H1 (cell line): Measurements from ENCODE around the gene CSHL1. TPM values are rescaled to one million over a fixed set of nuclear protein-coding genes. Genes with fewer than 3 reads are reported as not detected.

ENCODE experiments used
- CTCF ChIA-PET: fragments of 300-600 bp; sonication (Branson Sonifier 250); formaldehyde crosslinking; loops from one replicate; lab custom pipeline; 2021; ENCODE audit not compliant: partially characterized antibody; lab: Charles Lee
- POLR2A ChIA-PET: fragments of 300-600 bp; sonication (Branson Sonifier 250); formaldehyde crosslinking; loops from one replicate; lab custom pipeline; 2021; ENCODE audit warnings: inconsistent platforms; ENCODE audit not compliant: partially characterized antibody; lab: Charles Lee
- DNase-seq, 2 experiments: peaks; one replicate each; pipeline versions ENCODE4 v3.0.0 to v3.0.0-alpha.2; 2010 to 2022; ENCODE audit warnings: low spot score in 2 of 2, low read depth in 1 of 2, mixed read lengths in 1 of 2
- FAIRE-seq: peaks from 2 replicates; lab custom pipeline; 2011; peaks lifted over from hg19 to GRCh38; lab: Jason Lieb, UNC
- H2AFZ ChIP-seq: 2 replicates; pipeline ENCODE4 v1.8.1; 2012; ENCODE audit warnings: low read length, inconsistent platforms
- H2AK5ac ChIP-seq: 2 replicates; pipeline ENCODE4 v1.6.1; 2013; ENCODE audit warnings: low read depth, low read length
- H2BK120ac ChIP-seq: replicated peaks from 2 replicates; pipeline ENCODE3; 2013; ENCODE audit warnings: low read depth, low read length, inconsistent platforms
- H2BK12ac ChIP-seq: 2 replicates; pipeline ENCODE4 v1.6.1; 2013; ENCODE audit warnings: low read depth, low read length
- H2BK15ac ChIP-seq: 2 replicates; pipeline ENCODE4 v1.6.1; 2013; ENCODE audit warnings: low read length
- H2BK20ac ChIP-seq: 2 replicates; pipeline ENCODE4 v1.6.1; 2013; ENCODE audit warnings: low read length
- H2BK5ac ChIP-seq: 2 replicates; pipeline ENCODE4 v1.6.1; 2013; ENCODE audit warnings: low read depth, low read length
- H3K14ac ChIP-seq: 2 replicates; pipeline ENCODE4 v1.6.1; 2013; ENCODE audit warnings: inconsistent platforms; ENCODE audit not compliant: insufficient read length
- H3K18ac ChIP-seq: 2 replicates; pipeline ENCODE4 v1.6.1; 2013; ENCODE audit warnings: low read length; ENCODE audit errors: extremely low read depth
- H3K23ac ChIP-seq: 2 replicates; pipeline ENCODE4 v1.6.1; 2013; ENCODE audit warnings: inconsistent platforms; ENCODE audit not compliant: insufficient read length
- H3K23me2 ChIP-seq: 2 replicates; pipeline ENCODE4 v1.6.1; 2013; ENCODE audit warnings: low read depth, low read length
- H3K27ac ChIP-seq: 2 replicates; pipeline ENCODE4 v1.6.1; 2011; ENCODE audit warnings: low read depth, low read length, inconsistent platforms
- H3K27me3 ChIP-seq, 4 experiments: replicated peaks in 1 of 4; 1 replicate in 1 of 4; 2 replicates in 3 of 4; pipeline versions ENCODE4 v1.6.1 to v1.8.1; 2011 to 2013; ENCODE audit warnings: low read length in 3 of 4, mild to moderate bottlenecking in 3 of 4, inconsistent platforms in 2 of 4, mixed read lengths in 2 of 4, moderate library complexity in 1 of 4; ENCODE audit not compliant: control insufficient read depth in 3 of 4, insufficient read depth in 3 of 4; ENCODE audit errors: extremely low read depth in 1 of 4
- H3K36me3 ChIP-seq, 4 experiments: 2 replicates each; pipeline versions ENCODE4 v1.6.1 to v1.8.1; 2011 to 2013; ENCODE audit warnings: mild to moderate bottlenecking in 4 of 4, low read length in 3 of 4, moderate library complexity in 2 of 4, control low read depth in 1 of 4, inconsistent platforms in 1 of 4; ENCODE audit not compliant: insufficient read depth in 4 of 4, control insufficient read depth in 2 of 4
- H3K4ac ChIP-seq: replicated peaks from 2 replicates; pipeline ENCODE3; 2013; ENCODE audit warnings: low read length, low read depth, mixed read lengths, inconsistent platforms; ENCODE audit not compliant: insufficient read length
- H3K4me1 ChIP-seq, 4 experiments: replicated peaks in 1 of 4; 1 replicate in 1 of 4; 2 replicates in 3 of 4; pipeline versions ENCODE4 v1.6.1 to v1.8.1; 2011 to 2013; ENCODE audit warnings: low read length in 3 of 4, inconsistent platforms in 2 of 4, mixed read lengths in 1 of 4; ENCODE audit not compliant: insufficient read depth in 4 of 4, control insufficient read depth in 3 of 4
- H3K4me2 ChIP-seq, 2 experiments: 2 replicates each; pipeline versions ENCODE4 v1.6.1 to v1.8.1; 2011 to 2013; ENCODE audit warnings: low read depth in 2 of 2, low read length in 2 of 2, control low read depth in 1 of 2, inconsistent platforms in 1 of 2, mild to moderate bottlenecking in 1 of 2; ENCODE audit not compliant: insufficient read depth in 1 of 2
- H3K4me3 ChIP-seq, 4 experiments: fragments of 200-600, 300-600 bp in 1 of 4; sonication (generic), shearing (Covaris generic), sonication (Bioruptor Twin) in 1 of 4; 2 replicates each; pipeline versions ENCODE4 v1.5.1 to v1.8.1; 2011 to 2016; ENCODE audit warnings: low read length in 4 of 4, low read depth in 3 of 4, control low read depth in 2 of 4, inconsistent platforms in 2 of 4, mild to moderate bottlenecking in 2 of 4, mixed read lengths in 1 of 4, moderate library complexity in 1 of 4; ENCODE audit not compliant: insufficient read depth in 2 of 4; ENCODE audit errors: extremely low read depth in 1 of 4
- H3K56ac ChIP-seq: replicated peaks from 2 replicates; pipeline ENCODE3; 2013; ENCODE audit warnings: low read depth, mild to moderate bottlenecking, mixed read lengths, low read length, inconsistent platforms; ENCODE audit not compliant: insufficient read length
- H3K79me1 ChIP-seq: 2 replicates; pipeline ENCODE4 v1.6.1; 2013; ENCODE audit warnings: low read depth, low read length, control low read depth
- H3K79me2 ChIP-seq, 2 experiments: 2 replicates each; pipeline versions ENCODE4 v1.6.1 to v1.8.1; 2012 to 2013; ENCODE audit warnings: low read length in 2 of 2, mild to moderate bottlenecking in 2 of 2, inconsistent platforms in 1 of 2; ENCODE audit not compliant: insufficient read depth in 2 of 2, control insufficient read depth in 1 of 2
- H3K9ac ChIP-seq, 4 experiments: replicated peaks in 1 of 4; 1 replicate in 1 of 4; 2 replicates in 3 of 4; pipeline versions ENCODE4 v1.6.1 to v1.8.1; 2011 to 2013; ENCODE audit warnings: low read depth in 3 of 4, low read length in 3 of 4, control low read depth in 2 of 4, mild to moderate bottlenecking in 2 of 4, moderate library complexity in 2 of 4, inconsistent platforms in 1 of 4; ENCODE audit errors: extremely low read depth in 1 of 4
- H3K9me3 ChIP-seq, 2 experiments: 2 replicates each; pipeline versions ENCODE4 v1.6.1 to v1.8.1; 2012 to 2013; ENCODE audit warnings: mild to moderate bottlenecking in 2 of 2, moderate library complexity in 2 of 2, control low read depth in 1 of 2, inconsistent platforms in 1 of 2, low read depth in 1 of 2, low read length in 1 of 2, mixed read lengths in 1 of 2; ENCODE audit not compliant: insufficient read depth in 2 of 2
- H4K20me1 ChIP-seq, 2 experiments: replicated peaks in 1 of 2; 2 replicates each; pipeline versions ENCODE3 to v1.8.1; 2011 to 2013; ENCODE audit warnings: inconsistent platforms in 2 of 2, low read length in 2 of 2, mild to moderate bottlenecking in 1 of 2; ENCODE audit not compliant: insufficient read depth in 2 of 2, control insufficient read depth in 1 of 2
- H4K5ac ChIP-seq: 2 replicates; pipeline ENCODE4 v1.6.1; 2013; ENCODE audit warnings: low read length, low read depth, mixed read lengths, inconsistent platforms; ENCODE audit not compliant: insufficient read length
- H4K8ac ChIP-seq: 2 replicates; pipeline ENCODE4 v1.8.0; 2013; ENCODE audit warnings: mild to moderate bottlenecking, moderate library complexity, low read length, inconsistent platforms; ENCODE audit not compliant: insufficient read depth; ENCODE audit errors: extremely low read depth
- H4K91ac ChIP-seq: replicated peaks from 2 replicates; pipeline ENCODE3; 2013; ENCODE audit warnings: low read length, mixed read lengths, inconsistent platforms; ENCODE audit not compliant: insufficient read length
- ASH2L ChIP-seq: fragments of 200-600, 300-600 bp; sonication (generic); IDR thresholded peaks from one replicate; pipeline ENCODE4 v1.7.1; 2017; ENCODE audit warnings: low read length
- BRCA1 ChIP-seq: IDR thresholded peaks from 2 replicates; pipeline ENCODE4 v1.6.1; 2012; ENCODE audit warnings: low read depth, low read length, improper control_type of control experiment
- CBX8 ChIP-seq: fragments of 300-800, 300-1000 bp; sonication (generic); IDR thresholded peaks from 2 replicates; pipeline ENCODE4 v1.7.1; 2016; ENCODE audit warnings: low read depth, low read length, borderline replicate concordance
- E2F6 ChIP-seq: IDR thresholded peaks from 2 replicates; pipeline ENCODE4 v1.6.1; 2012; ENCODE audit warnings: inconsistent platforms
- RBBP5 ChIP-seq: IDR thresholded peaks from 2 replicates; pipeline ENCODE4 v1.7.1; 2012; ENCODE audit warnings: low read depth, mild to moderate bottlenecking, inconsistent platforms, low read length, moderate library complexity, borderline replicate concordance
- RFX5 ChIP-seq: IDR thresholded peaks from 2 replicates; pipeline ENCODE4 v1.6.1; 2011; ENCODE audit warnings: low read depth, low read length, improper control_type of control experiment, borderline replicate concordance
- SAP30 ChIP-seq: fragments of 300-600 bp; sonication (generic); IDR thresholded peaks from 2 replicates; pipeline ENCODE4 v1.7.1; 2012; ENCODE audit warnings: low read length, moderate library complexity, mild to moderate bottlenecking, inconsistent platforms; ENCODE audit not compliant: insufficient read depth, insufficient replicate concordance
- SP1 ChIP-seq: IDR thresholded peaks from 2 replicates; pipeline ENCODE4 v1.6.1; 2011; ENCODE audit warnings: low read depth, low read length
- TAF1 ChIP-seq: IDR thresholded peaks from 2 replicates; pipeline ENCODE4 v1.6.1; 2011; ENCODE audit warnings: mild to moderate bottlenecking, low read depth, low read length
- WGBS, 2 experiments: shearing (Covaris generic) in 1 of 2; methylation state at CpG; one replicate each; pipeline versions ENCODE4 v1.1.6 to v1.1.7; 2013 to 2015; ENCODE audit warnings: low lambda C conversion rate in 2 of 2, mixed read lengths in 2 of 2, inconsistent platforms in 1 of 2, low coverage in 1 of 2, missing lambda C conversion rate in 1 of 2; ENCODE audit not compliant: insufficient replicate concordance in 2 of 2, insufficient coverage in 1 of 2, insufficient read length in 1 of 2; ENCODE audit errors: extremely low coverage in 1 of 2, missing lambda C conversion rate in 1 of 2; 5-methylcytosine and 5-hydroxymethylcytosine counted together
- polyA plus RNA-seq, 7 experiments: library from polyadenylated mRNA; depleted of rRNA in 3 of 7; stranded (reverse) in 5 of 7; unstranded in 2 of 7; fragments of >200 nt in 5 of 7; fragments of 200-250 nt in 2 of 7; gene quantifications; 1 replicate in 5 of 7; 2 replicates in 1 of 7; 4 replicates in 1 of 7; pipeline versions ENCODE4 v1.2.1 to v1.2.3, GENCODE V29; 2011 to 2013; ENCODE audit warnings: missing spikeins in 2 of 7, mixed read lengths in 2 of 7
- total RNA-seq: library from RNA; stranded (reverse); fragmentation: NEBNext Ultra II Directional; extraction: Animal tissue kit (Norgen Biotek cat#: 25700); gene quantifications from 2 replicates; pipeline ENCODE4 v1.2.1, GENCODE V29; 2021
- TF ChIP-seq, protein P1 (sequence below), 3 experiments: IDR thresholded peaks; 1 replicate in 2 of 3; 2 replicates in 1 of 3; pipeline versions ENCODE4 v1.5.1 to v1.6.1; 2011; ENCODE audit warnings: low read length in 3 of 3, mild to moderate bottlenecking in 3 of 3, inconsistent platforms in 2 of 3, low read depth in 1 of 3, moderate library complexity in 1 of 3; ENCODE audit not compliant: insufficient read depth in 1 of 3; ENCODE audit errors: control extremely low read depth in 1 of 3

CSHL1 gene
- total and polyA plus RNA-seq, 2 of the 8 experiments (the other 6 are each of a cell fraction or from before 2014, with no cell fraction given) = not detected

GRCh38 chr17:63939401-63939800, 28.3 kb upstream of the CSHL1 start:
- no peak overlapping the region for H3K14ac ChIP-seq
- no peak overlapping the region for H3K56ac ChIP-seq
- H2AFZ ChIP-seq = no peak overlapping the region
- no peak overlapping the region for H3K18ac ChIP-seq
- no peaks in the 10 kb centered on the region for H3K27me3 ChIP-seq
- CTCF ChIA-PET = interaction anchor here (0.7 to 6.1 kb wide), 17 partner anchors 8 to 107 kb away, joined by 3 to 64 read pairs (median 5); partner anchors contain the start of genes CD79B, CSHL1 and GH1
- peaks cover 0 to 5% of the 10 kb centered on the region in 2 experiments for H4K20me1 ChIP-seq
- POLR2A ChIA-PET = interaction anchor here (1.4 to 1.6 kb wide), 2 partner anchors 9 to 15 kb away, joined by 3 to 8 read pairs; no protein-coding TSS in a partner anchor
- no peak overlapping the region; the same call in 1 of the 2 replicates for H2BK5ac ChIP-seq
- H3K9me3 ChIP-seq = no peaks in the 10 kb centered on the region
- H3K4me2 ChIP-seq = no peak overlapping the region
- H2BK12ac ChIP-seq = no peak overlapping the region
- H2BK20ac ChIP-seq = no peak overlapping the region
- no peak overlapping the region for H3K23ac ChIP-seq
- H3K79me2 ChIP-seq = no peaks in the 10 kb centered on the region
- H4K8ac ChIP-seq = peak overlapping the region; percentile 57; the same call in 1 of the 2 replicates
- H3K36me3 ChIP-seq = peaks cover 0 to 21% (median 1%) of the 10 kb centered on the region in 4 experiments; a peak in 4 of 8 replicates
- no peak overlapping the region for H3K4me3 ChIP-seq
- no peak for FAIRE-seq
- peaks cover 0 to 2% (median 0%) of the 10 kb centered on the region in 4 experiments; a peak in 2 of 7 replicates for H3K4me1 ChIP-seq
- H3K4ac ChIP-seq = no peak overlapping the region
- H2BK15ac ChIP-seq = no peak overlapping the region
- no peak overlapping the region for H3K27ac ChIP-seq
- H4K91ac ChIP-seq = no peak overlapping the region
- no peak overlapping the region for H4K5ac ChIP-seq
- WGBS, 2 experiments = 85% methylated on average over 9 of the region's 9 CpGs; no CpG with 5 or more reads in 1 of the 2 experiments
- no peak overlapping the region for H2BK120ac ChIP-seq
- H3K23me2 ChIP-seq = no peaks in the 10 kb centered on the region
- DNase-seq = no peak
- TF ChIP-seq, protein P1, sequence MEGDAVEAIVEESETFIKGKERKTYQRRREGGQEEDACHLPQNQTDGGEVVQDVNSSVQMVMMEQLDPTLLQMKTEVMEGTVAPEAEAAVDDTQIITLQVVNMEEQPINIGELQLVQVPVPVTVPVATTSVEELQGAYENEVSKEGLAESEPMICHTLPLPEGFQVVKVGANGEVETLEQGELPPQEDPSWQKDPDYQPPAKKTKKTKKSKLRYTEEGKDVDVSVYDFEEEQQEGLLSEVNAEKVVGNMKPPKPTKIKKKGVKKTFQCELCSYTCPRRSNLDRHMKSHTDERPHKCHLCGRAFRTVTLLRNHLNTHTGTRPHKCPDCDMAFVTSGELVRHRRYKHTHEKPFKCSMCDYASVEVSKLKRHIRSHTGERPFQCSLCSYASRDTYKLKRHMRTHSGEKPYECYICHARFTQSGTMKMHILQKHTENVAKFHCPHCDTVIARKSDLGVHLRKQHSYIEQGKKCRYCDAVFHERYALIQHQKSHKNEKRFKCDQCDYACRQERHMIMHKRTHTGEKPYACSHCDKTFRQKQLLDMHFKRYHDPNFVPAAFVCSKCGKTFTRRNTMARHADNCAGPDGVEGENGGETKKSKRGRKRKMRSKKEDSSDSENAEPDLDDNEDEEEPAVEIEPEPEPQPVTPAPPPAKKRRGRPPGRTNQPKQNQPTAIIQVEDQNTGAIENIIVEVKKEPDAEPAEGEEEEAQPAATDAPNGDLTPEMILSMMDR (IDR thresholded peaks at IDR 0.05; ENCODE audit: control extremely low read depth in 1 of 3, insufficient read depth in 1 of 3, low read depth in 1 of 3, low read length in 3 of 3) = no peak
- TF ChIP-seq E2F6 (no peak), TAF1 (no peak), CBX8 (no peak), RFX5 (no peak), SP1 (no peak), BRCA1 (no peak), SAP30 (no peak), ASH2L (no peak), RBBP5 (no peak)
- H3K79me1 ChIP-seq = no peaks in the 10 kb centered on the region
- no peak overlapping the region for H3K9ac ChIP-seq
- H2AK5ac ChIP-seq = 0 out of 2 replicates have a peak overlapping the region, but pooled peaks have one; percentile 53
